ENCODE data around the gene ATXN7L2. TPM values are rescaled to one million over a fixed set of nuclear protein-coding genes. Genes with fewer than 3 reads are reported as not detected.

ATXN7L2 gene
- total and polyA plus RNA-seq, 8 donors = 4.7 to 11.7 (median 8.1) TPM

DNA sequence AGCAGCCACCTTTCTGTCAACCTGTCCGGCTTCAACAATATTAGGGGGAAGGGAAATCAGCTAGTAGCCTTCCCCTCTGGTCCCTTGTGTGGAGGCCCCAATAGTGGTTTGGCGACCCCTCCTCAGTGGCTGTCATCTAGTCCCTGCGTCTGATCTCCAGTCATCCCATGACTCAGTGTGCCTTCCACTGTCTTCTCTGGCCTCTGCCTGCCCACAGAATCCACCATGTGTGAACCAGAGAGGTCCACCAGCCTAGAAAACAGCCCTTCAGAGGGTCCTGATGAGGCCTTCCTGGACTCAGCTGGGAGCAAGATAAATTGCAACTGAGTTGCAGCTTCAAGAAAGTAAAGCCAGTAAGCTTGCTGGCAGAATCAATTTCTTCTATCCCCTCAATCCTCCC lies 3.8 kb upstream of the ATXN7L2 start:
- DNase-seq = no peak
- TF ChIP-seq, protein P1, sequence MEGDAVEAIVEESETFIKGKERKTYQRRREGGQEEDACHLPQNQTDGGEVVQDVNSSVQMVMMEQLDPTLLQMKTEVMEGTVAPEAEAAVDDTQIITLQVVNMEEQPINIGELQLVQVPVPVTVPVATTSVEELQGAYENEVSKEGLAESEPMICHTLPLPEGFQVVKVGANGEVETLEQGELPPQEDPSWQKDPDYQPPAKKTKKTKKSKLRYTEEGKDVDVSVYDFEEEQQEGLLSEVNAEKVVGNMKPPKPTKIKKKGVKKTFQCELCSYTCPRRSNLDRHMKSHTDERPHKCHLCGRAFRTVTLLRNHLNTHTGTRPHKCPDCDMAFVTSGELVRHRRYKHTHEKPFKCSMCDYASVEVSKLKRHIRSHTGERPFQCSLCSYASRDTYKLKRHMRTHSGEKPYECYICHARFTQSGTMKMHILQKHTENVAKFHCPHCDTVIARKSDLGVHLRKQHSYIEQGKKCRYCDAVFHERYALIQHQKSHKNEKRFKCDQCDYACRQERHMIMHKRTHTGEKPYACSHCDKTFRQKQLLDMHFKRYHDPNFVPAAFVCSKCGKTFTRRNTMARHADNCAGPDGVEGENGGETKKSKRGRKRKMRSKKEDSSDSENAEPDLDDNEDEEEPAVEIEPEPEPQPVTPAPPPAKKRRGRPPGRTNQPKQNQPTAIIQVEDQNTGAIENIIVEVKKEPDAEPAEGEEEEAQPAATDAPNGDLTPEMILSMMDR (IDR thresholded peaks at IDR 0.05) = no peak
- no peaks in the 10 kb centered on the region for H3K36me3 ChIP-seq
- no peaks in the 10 kb centered on the region for H3K9me3 ChIP-seq
- intact Hi-C loops (cut with DNase I) = no loop called here
- peaks cover 10 to 15% of the 10 kb centered on the region in 2 donors for H3K4me1 ChIP-seq
- no peak for ATAC-seq
- H3K27me3 ChIP-seq = peaks cover 0 to 33% of the 10 kb centered on the region in 2 donors
- H3K4me3 ChIP-seq = no peak overlapping the region
- H3K27ac ChIP-seq = no peak overlapping the region

DNA sequence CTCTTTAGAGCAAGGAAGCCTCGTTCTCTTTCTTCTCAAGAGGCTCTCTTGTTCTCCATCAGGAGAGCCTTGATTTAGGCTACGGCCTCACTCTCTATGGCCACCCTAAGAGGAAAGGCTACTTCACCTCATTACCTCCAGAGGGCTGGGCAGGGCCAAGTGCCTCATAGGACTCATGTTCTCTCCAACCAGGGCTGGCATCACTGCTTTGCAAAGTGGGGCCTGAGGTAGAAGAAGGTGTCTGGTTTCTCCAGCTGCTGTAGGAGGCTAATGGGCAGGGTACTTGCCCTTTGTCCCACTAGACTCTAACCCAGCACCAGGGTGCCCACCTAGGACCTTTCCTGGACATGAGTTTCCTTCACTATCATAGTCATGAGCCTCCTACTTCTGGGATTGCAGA lies 2.1 kb upstream of the ATXN7L2 start:
- DNase-seq (no peak), ATAC-seq (no peak)
- H3K4me3 ChIP-seq = no peak overlapping the region
- peaks cover 10 to 21% of the 10 kb centered on the region in 2 donors for H3K4me1 ChIP-seq
- H3K9me3 ChIP-seq = no peaks in the 10 kb centered on the region
- TF ChIP-seq, protein P1 (IDR thresholded peaks at IDR 0.05) = no peak
- H3K36me3 ChIP-seq = no peaks in the 10 kb centered on the region
- no peak overlapping the region for H3K27ac ChIP-seq
- H3K27me3 ChIP-seq = peaks cover 0 to 28% of the 10 kb centered on the region in 2 donors
- intact Hi-C loops (cut with DNase I) = no loop called here

- H3K4me3 ChIP-seq = no peak overlapping the region
- TF ChIP-seq, protein P1 (IDR thresholded peaks at IDR 0.05) = no peak
- ATAC-seq (no peak), DNase-seq (no peak)
- intact Hi-C loops (cut with DNase I) = no loop called here
- H3K27me3 ChIP-seq = peaks cover 0 to 25% of the 10 kb centered on the region in 2 donors
- H3K27ac ChIP-seq = no peak overlapping the region
- no peaks in the 10 kb centered on the region for H3K36me3 ChIP-seq
- H3K4me1 ChIP-seq = peaks cover 10 to 21% of the 10 kb centered on the region in 2 donors
- no peaks in the 10 kb centered on the region for H3K9me3 ChIP-seq
Observed at GRCh38 chr1:109482242-109482641, 1.5 kb upstream of the ATXN7L2 start.

DNA sequence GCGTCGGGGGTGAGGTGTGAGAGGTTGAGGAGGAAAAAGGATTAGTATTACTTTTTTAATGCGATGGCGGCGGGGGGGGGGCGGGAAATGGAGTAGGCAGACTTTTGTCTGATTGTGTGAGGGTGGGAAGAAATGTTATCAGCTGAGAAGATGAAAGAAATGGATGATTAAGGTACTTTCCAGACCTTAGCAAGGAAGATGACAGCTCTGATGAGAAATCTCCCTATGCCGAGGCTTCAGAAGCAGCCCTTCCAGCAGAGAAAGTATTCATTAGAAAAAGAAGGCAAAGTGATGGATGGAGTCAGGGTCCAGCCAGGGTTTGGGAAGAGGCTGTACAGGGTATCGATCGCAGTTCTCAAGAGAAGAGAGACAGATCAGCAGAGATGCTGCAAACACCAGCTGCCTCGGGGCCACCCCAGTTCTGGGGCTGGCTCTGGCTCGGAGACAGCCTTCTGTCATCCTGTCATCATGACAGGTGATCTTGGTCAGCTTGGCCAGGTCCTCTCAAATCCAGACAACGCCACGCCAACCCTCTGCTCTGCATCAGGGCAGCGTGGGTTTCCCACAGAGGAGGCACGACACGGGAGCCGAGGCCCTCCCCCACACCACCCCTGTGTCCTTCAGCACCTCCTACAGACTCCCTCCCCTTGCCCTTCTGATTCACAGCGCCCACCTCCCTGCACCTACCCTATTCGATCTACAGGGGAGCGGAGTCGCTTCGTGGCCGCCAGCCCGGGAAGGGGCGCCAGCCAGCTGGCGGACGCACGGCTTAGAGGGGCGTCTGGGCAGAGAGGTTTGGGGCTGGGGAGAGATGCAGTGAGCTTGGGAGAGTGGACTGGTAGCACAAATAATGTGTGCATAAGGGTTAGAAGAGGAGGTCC lies 674 bp upstream of the ATXN7L2 start:
- DNase-seq (peak in 1 of 4 donors; percentile 46), ATAC-seq (peak; percentile 22)
- TF ChIP-seq, protein P1 (IDR thresholded peaks at IDR 0.05) = no peak
- peak overlapping the region; percentile 41 to 64 for H3K4me3 ChIP-seq
- H3K4me1 ChIP-seq = peaks cover 10 to 21% of the 10 kb centered on the region in 2 donors
- H3K27ac ChIP-seq = no peak overlapping the region
- peaks cover 0 to 6% of the 10 kb centered on the region in 2 donors for H3K36me3 ChIP-seq
- no peaks in the 10 kb centered on the region for H3K9me3 ChIP-seq
- intact Hi-C loops (cut with DNase I) = no loop called here
- peaks cover 0 to 25% of the 10 kb centered on the region in 2 donors for H3K27me3 ChIP-seq

DNA sequence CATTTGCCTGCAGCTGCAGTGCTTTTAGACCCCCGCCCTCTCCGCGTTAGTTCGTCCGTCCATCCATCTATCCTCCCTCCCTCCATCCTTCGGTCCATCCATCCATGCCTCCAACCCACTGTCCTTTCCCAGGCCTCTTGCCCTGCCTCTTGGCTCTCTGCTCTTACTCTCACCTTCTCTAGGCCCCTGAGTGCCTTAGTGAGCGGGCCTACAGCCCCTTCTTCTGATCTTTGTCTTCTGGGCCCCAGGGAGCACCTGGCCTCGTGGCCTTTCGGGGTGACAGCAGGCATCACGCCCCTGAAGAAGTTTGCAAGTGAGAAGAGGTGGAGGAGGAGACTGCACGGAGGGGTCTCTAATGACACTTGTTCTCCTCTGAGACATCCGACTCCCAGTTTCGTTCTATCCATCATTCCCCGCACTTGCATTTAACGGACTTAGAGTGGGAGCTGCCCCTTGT lies 842 bp downstream of the ATXN7L2 start:
- Histone ChIP-seq H3K36me3 (peaks cover 0 to 16% of the 10 kb centered on the region in 2 donors), H3K4me1 (peaks cover 10 to 21% of the 10 kb centered on the region in 2 donors), H3K27ac (peak overlapping the region in 1 of 2 donors; percentile 93), H3K9me3 (no peaks in the 10 kb centered on the region), H3K4me3 (peak overlapping the region; percentile 51 to 64), H3K27me3 (peaks cover 0 to 24% of the 10 kb centered on the region in 2 donors)
- intact Hi-C loops (cut with DNase I) = no loop called here
- no peak for ATAC-seq
- DNase-seq = no peak
- TF ChIP-seq, protein P1 (IDR thresholded peaks at IDR 0.05) = no peak
